Activated T-helper 2 cell treated with anti-CD3 and anti-CD28 coated beads, Interferon-gamma antibody, Interleukin-2, Interleukin-4, amounts not matched to agents 10 μg/mL and 5 μg/mL and 100 μg/mL, durations not matched to agents 14 hours and 24 hours and 36 hours (primary cell): ENCODE data around the gene MYO1F. TPM values are rescaled to one million over a fixed set of nuclear protein-coding genes. Genes with fewer than 3 reads are reported as not detected.

Experiments
- DNase-seq: peaks from one replicate; pipeline ENCODE4 v3.0.0; 2021; ENCODE audit warnings: low spot score
- H3K27ac Mint-ChIP-seq: one replicate; pipeline ENCODE4 v1.8.0; 2021; ENCODE audit warnings: mixed read lengths
- H3K27me3 Mint-ChIP-seq: one replicate; pipeline ENCODE4 v1.8.0; 2021; ENCODE audit warnings: low read depth, mixed read lengths
- H3K36me3 Mint-ChIP-seq: one replicate; pipeline ENCODE4 v1.8.0; 2021; ENCODE audit warnings: low read depth, mixed read lengths
- H3K4me1 Mint-ChIP-seq: one replicate; pipeline ENCODE4 v1.8.0; 2021; ENCODE audit warnings: low read depth, mixed read lengths
- H3K4me3 Mint-ChIP-seq: one replicate; pipeline ENCODE4 v1.8.0; 2021; ENCODE audit warnings: low read depth, mild to moderate bottlenecking, moderate library complexity, mixed read lengths
- H3K9me3 Mint-ChIP-seq: one replicate; pipeline ENCODE4 v1.8.0; 2021; ENCODE audit warnings: mixed read lengths
- intact Hi-C: fragments of 100-400 bp; cut with micrococcal nuclease; formaldehyde crosslinking; loops from one replicate; pipeline ENCODE4 v1.15.1; 2023
- total RNA-seq: library from RNA; stranded (reverse); gene quantifications from 2 replicates; pipeline ENCODE4 v1.2.3, GENCODE V29; 2022

The MYO1F gene
- total RNA-seq, 1 donor from 2014 or later: 43.9 TPM

GRCh38 chr19:8476524-8476923 lies 100.7 kb downstream of the MYO1F start:
- Mint-ChIP-seq H3K27me3 (no peaks in the 10 kb centered on the region), H3K27ac (no peak overlapping the region), H3K9me3 (no peaks in the 10 kb centered on the region), H3K4me1 (peaks cover 34% of the 10 kb centered on the region), H3K4me3 (no peak overlapping the region), H3K36me3 (peaks cover 81% of the 10 kb centered on the region)
- intact Hi-C loops: no loop called here
- no peak for DNase-seq

GRCh38 chr19:8475005-8475404 lies 102.2 kb downstream of the MYO1F start:
- Mint-ChIP-seq H3K36me3 (peaks cover 84% of the 10 kb centered on the region), H3K4me3 (no peak overlapping the region), H3K27ac (no peak overlapping the region), H3K4me1 (peaks cover 27% of the 10 kb centered on the region), H3K9me3 (no peaks in the 10 kb centered on the region), H3K27me3 (no peaks in the 10 kb centered on the region)
- intact Hi-C loops: no loop called here
- DNase-seq: no peak

GRCh38 chr19:8473648-8474476 lies 103.4 kb downstream of the MYO1F start:
- intact Hi-C loops: no loop called here
- no peak for DNase-seq
- no peaks in the 10 kb centered on the region for H3K9me3 Mint-ChIP-seq
- H3K27me3 Mint-ChIP-seq: no peaks in the 10 kb centered on the region
- peak overlapping the region; percentile 62 for H3K27ac Mint-ChIP-seq
- H3K4me3 Mint-ChIP-seq: no peak overlapping the region
- peaks cover 27% of the 10 kb centered on the region for H3K4me1 Mint-ChIP-seq
- peaks cover 90% of the 10 kb centered on the region for H3K36me3 Mint-ChIP-seq

Other genes with a start within 250 kb of the MYO1F start
- gene KANK3, start 234.2 kb downstream of the MYO1F start, total RNA-seq: 0.89 and 1.7 TPM in 2 replicates
- 7.1 and 7.4 TPM in 2 replicates for gene ANGPTL4, start 213.3 kb downstream of the MYO1F start, total RNA-seq
- 85.9 and 86.1 TPM in 2 replicates for gene RAB11B, start 187.1 kb downstream of the MYO1F start, total RNA-seq
- 10.2 and 13.0 TPM in 2 replicates for gene MARCHF2, start 164.1 kb downstream of the MYO1F start, total RNA-seq
- gene HNRNPM, start 132.5 kb downstream of the MYO1F start, total RNA-seq: 336 and 347 TPM in 2 replicates
- gene PRAM1, start 74.8 kb downstream of the MYO1F start, total RNA-seq: 0.43 and 0.83 TPM in 2 replicates
- gene ZNF414, start 63.3 kb downstream of the MYO1F start, total RNA-seq: 22.5 and 23.6 TPM in 2 replicates
- 0.71 and 0.80 TPM in 2 replicates for gene ADAMTS10, start 33.3 kb upstream of the MYO1F start, total RNA-seq
- gene NFILZ, start 53.2 kb upstream of the MYO1F start, total RNA-seq: not detected in 2 replicates
- gene ACTL9, start 121.4 kb upstream of the MYO1F start, total RNA-seq: not detected in 2 replicates
- gene OR2Z1, start 144.2 kb upstream of the MYO1F start, total RNA-seq: not detected in 2 replicates